WTC11 (cell line): Measurements from ENCODE around the gene HAVCR2. TPM values are rescaled to one million over a fixed set of nuclear protein-coding genes. Genes with fewer than 3 reads are reported as not detected.

Experiments used
- ATAC-seq: fragments of 200-7000 bp; cut with Tn5 transposase; 2 replicates; pipeline ENCODE4 v1.10.0; 2021; ENCODE audit warnings: mild to moderate bottlenecking, moderate library complexity
- CTCF ChIA-PET: fragments of 300-600 bp; sonication (Branson Sonifier 250); formaldehyde crosslinking; loops from one replicate; lab custom pipeline; 2021; ENCODE audit warnings: antibody characterized with exemption; lab: Charles Lee
- POLR2A ChIA-PET: fragments of 350-600 bp; sonication (Branson Sonifier 250); formaldehyde crosslinking; loops from one replicate; lab custom pipeline; 2021; ENCODE audit warnings: antibody characterized with exemption; lab: Charles Lee
- DNase-seq: peaks from one replicate; pipeline ENCODE4 v3.0.0; 2021; ENCODE audit warnings: low spot score
- H3K27ac Mint-ChIP-seq: 2 replicates; pipeline ENCODE4 v1.8.0; 2021; ENCODE audit warnings: mixed read lengths
- H3K27me3 Mint-ChIP-seq: 2 replicates; pipeline ENCODE4 v1.8.0; 2021; ENCODE audit warnings: low read depth, mild to moderate bottlenecking, moderate library complexity, mixed read lengths
- H3K36me3 Mint-ChIP-seq: 2 replicates; pipeline ENCODE4 v1.8.0; 2021; ENCODE audit warnings: mixed read lengths
- H3K4me1 Mint-ChIP-seq: 2 replicates; pipeline ENCODE4 v1.8.0; 2022; ENCODE audit warnings: mixed read lengths
- H3K4me3 Mint-ChIP-seq: 2 replicates; pipeline ENCODE4 v1.8.0; 2021; ENCODE audit warnings: mild to moderate bottlenecking, moderate library complexity, mixed read lengths
- H3K9me3 Mint-ChIP-seq: 2 replicates; pipeline ENCODE4 v1.8.0; 2021; ENCODE audit warnings: mixed read lengths
- AR ChIP-seq: fragments of 250-450 bp; sonication (Bioruptor Pico); IDR thresholded peaks from 2 replicates; pipeline ENCODE4 v1.9.0; 2021; ENCODE audit warnings: mild to moderate bottlenecking
- ATF1 ChIP-seq: sonication (generic); formaldehyde crosslinking; IDR thresholded peaks from 2 replicates; pipeline ENCODE4 v1.8.1; 2023; ENCODE audit warnings: mild to moderate bottlenecking, moderate library complexity, missing genetic modification reagents
- ATF2 ChIP-seq: sonication (generic); formaldehyde crosslinking; IDR thresholded peaks from 2 replicates; pipeline ENCODE4 v1.8.1; 2022; ENCODE audit warnings: low read depth, missing genetic modification reagents, borderline replicate concordance
- ATF6 ChIP-seq: sonication (generic); formaldehyde crosslinking; IDR thresholded peaks from 2 replicates; pipeline ENCODE4 v1.8.1; 2023; ENCODE audit warnings: mild to moderate bottlenecking, missing genetic modification reagents
- CDX4 ChIP-seq: fragments of 250-450 bp; sonication (Bioruptor Pico); IDR thresholded peaks from 2 replicates; pipeline ENCODE4 v1.9.0; 2021; ENCODE audit warnings: moderate library complexity, mild to moderate bottlenecking, inconsistent platforms, borderline replicate concordance
- CREB1 ChIP-seq: sonication (generic); formaldehyde crosslinking; IDR thresholded peaks from 2 replicates; pipeline ENCODE4 v1.8.0; 2023; ENCODE audit warnings: mild to moderate bottlenecking, missing genetic modification reagents
- CREM ChIP-seq: sonication (generic); formaldehyde crosslinking; IDR thresholded peaks from 2 replicates; pipeline ENCODE4 v1.8.1; 2022; ENCODE audit warnings: mild to moderate bottlenecking, missing genetic modification reagents, moderate library complexity
- ETV6 ChIP-seq: sonication (generic); formaldehyde crosslinking; IDR thresholded peaks from 2 replicates; pipeline ENCODE4 v1.8.1; 2022; ENCODE audit warnings: mild to moderate bottlenecking, missing genetic modification reagents
- GABPB1 ChIP-seq: sonication (generic); formaldehyde crosslinking; IDR thresholded peaks from 2 replicates; pipeline ENCODE4 v1.8.1; 2023; ENCODE audit warnings: mild to moderate bottlenecking, missing genetic modification reagents
- JUN ChIP-seq: sonication (generic); formaldehyde crosslinking; IDR thresholded peaks from 2 replicates; pipeline ENCODE4 v1.8.0; 2023; ENCODE audit warnings: mild to moderate bottlenecking, missing genetic modification reagents
- NFATC4 ChIP-seq: fragments of 250-450 bp; sonication (Bioruptor Pico); IDR thresholded peaks from 2 replicates; pipeline ENCODE4 v1.9.0; 2021; ENCODE audit warnings: mild to moderate bottlenecking
- NR2C2 ChIP-seq: sonication (generic); formaldehyde crosslinking; IDR thresholded peaks from 2 replicates; pipeline ENCODE4 v1.8.0; 2022; ENCODE audit warnings: mild to moderate bottlenecking, missing genetic modification reagents
- PREB ChIP-seq: sonication (generic); formaldehyde crosslinking; IDR thresholded peaks from 2 replicates; pipeline ENCODE4 v1.8.1; 2022; ENCODE audit warnings: mild to moderate bottlenecking, missing genetic modification reagents, moderate library complexity, borderline replicate concordance
- SP1 ChIP-seq: sonication (generic); formaldehyde crosslinking; conservative IDR thresholded peaks from 2 replicates; pipeline ENCODE4 v1.8.1; 2022; ENCODE audit warnings: missing genetic modification reagents
- TP53 ChIP-seq: sonication (generic); formaldehyde crosslinking; IDR thresholded peaks from 2 replicates; pipeline ENCODE4 v1.8.1; 2023; ENCODE audit warnings: mild to moderate bottlenecking, missing genetic modification reagents
- ZNF263 ChIP-seq: sonication (generic); formaldehyde crosslinking; IDR thresholded peaks from 2 replicates; pipeline ENCODE4 v1.8.1; 2022; ENCODE audit warnings: low read depth, mild to moderate bottlenecking, moderate library complexity, missing genetic modification reagents
- ZNF281 ChIP-seq: sonication (generic); formaldehyde crosslinking; IDR thresholded peaks from 2 replicates; pipeline ENCODE4 v1.8.0; 2023; ENCODE audit warnings: mild to moderate bottlenecking, missing genetic modification reagents
- ZSCAN18 ChIP-seq: fragments of 250-450 bp; sonication (Bioruptor Pico); IDR thresholded peaks from 2 replicates; pipeline ENCODE4 v2.1.2; 2022; ENCODE audit warnings: mild to moderate bottlenecking, moderate library complexity
- total RNA-seq: library from RNA; stranded (reverse); gene quantifications from 3 replicates; pipeline ENCODE4 v1.2.3, GENCODE V29; 2021

The HAVCR2 gene
- total RNA-seq, 1 experiment from 2014 or later: 0.33 TPM

GRCh38 chr5:157100140-157100679, 8.6 kb downstream of the HAVCR2 start (continued):
- TF ChIP-seq ATF6 (no peak), ATF1 (CRISPR knock-in tag) (no peak), TP53 (CRISPR knock-in tag) (no peak), ZSCAN18 (no peak), ETV6 (CRISPR knock-in tag) (no peak), CDX4 (CRISPR knock-in tag) (no peak), SP1 (CRISPR knock-in tag) (no peak), NR2C2 (no peak), ZNF263 (CRISPR knock-in tag) (no peak)

- Mint-ChIP-seq H3K27ac (no peak overlapping the region), H3K36me3 (no peaks in the 10 kb centered on the region), H3K4me3 (no peak overlapping the region), H3K9me3 (0 out of 2 replicates have a peak, but pooled peaks cover 3% of the 10 kb centered on the region), H3K4me1 (no peaks in the 10 kb centered on the region)
- CTCF ChIA-PET: no interaction called here
- no peak for DNase-seq
- ATAC-seq: no peak
- POLR2A ChIA-PET: interaction anchor here (0.7 kb wide), 1 partner anchor 385 kb away, joined by 4 read pairs; no protein-coding TSS in a partner anchor
- TF ChIP-seq NFATC4 (CRISPR knock-in tag): no peak
- TF ChIP-seq, all 79 proteins: peak for 0
- H3K27me3 Mint-ChIP-seq: no peaks in the 10 kb centered on the region
These were observed 20.4 kb downstream of the HAVCR2 start for GRCh38 chr5:157088342-157088990.

- Mint-ChIP-seq H3K4me3 (no peak overlapping the region), H3K36me3 (no peaks in the 10 kb centered on the region), H3K4me1 (no peaks in the 10 kb centered on the region), H3K9me3 (0 out of 2 replicates have a peak, but pooled peaks cover 3% of the 10 kb centered on the region), H3K27ac (no peak overlapping the region), H3K27me3 (no peaks in the 10 kb centered on the region)
- ChIA-PET CTCF (no interaction called here), POLR2A (no interaction called here)
- DNase-seq (no peak), ATAC-seq (no peak)
- TF ChIP-seq JUN (no peak), AR (CRISPR knock-in tag) (no peak), ZNF281 (CRISPR knock-in tag) (no peak), ATF2 (no peak), CREM (no peak), CREB1 (no peak), GABPB1 (CRISPR knock-in tag) (no peak), PREB (no peak)
These were observed 22.0 kb downstream of the HAVCR2 start for GRCh38 chr5:157086751-157087359.
